Measurements from ENCODE around the gene TSC1. TPM values are rescaled to one million over a fixed set of nuclear protein-coding genes. Genes with fewer than 3 reads are reported as not detected.

The TSC1 gene
- total RNA-seq, 1 experiment from 2014 or later = 25.3 TPM

DNA sequence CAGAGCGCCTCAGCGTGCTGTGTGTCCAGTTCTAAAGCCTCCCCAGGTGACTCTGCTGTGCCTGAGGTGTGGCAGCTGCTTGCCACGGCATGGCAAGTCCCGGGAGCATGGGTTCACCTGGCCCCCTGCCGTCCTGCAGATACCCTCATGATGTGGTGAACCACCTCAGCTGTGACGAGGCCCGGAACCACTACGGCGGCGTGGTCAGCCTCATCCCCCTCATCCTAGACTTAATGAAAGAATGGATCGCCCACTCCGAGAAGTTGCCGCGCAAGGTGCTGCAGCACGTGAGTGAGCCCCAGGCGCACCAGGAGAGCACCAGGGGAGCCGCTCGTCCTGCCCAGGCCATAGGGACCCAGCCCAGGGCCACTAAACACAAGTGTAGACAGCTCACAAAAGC, 56.3 kb downstream of the TSC1 start:
- no peak for DNase-seq (ENCODE audit: low spot score)

DNA sequence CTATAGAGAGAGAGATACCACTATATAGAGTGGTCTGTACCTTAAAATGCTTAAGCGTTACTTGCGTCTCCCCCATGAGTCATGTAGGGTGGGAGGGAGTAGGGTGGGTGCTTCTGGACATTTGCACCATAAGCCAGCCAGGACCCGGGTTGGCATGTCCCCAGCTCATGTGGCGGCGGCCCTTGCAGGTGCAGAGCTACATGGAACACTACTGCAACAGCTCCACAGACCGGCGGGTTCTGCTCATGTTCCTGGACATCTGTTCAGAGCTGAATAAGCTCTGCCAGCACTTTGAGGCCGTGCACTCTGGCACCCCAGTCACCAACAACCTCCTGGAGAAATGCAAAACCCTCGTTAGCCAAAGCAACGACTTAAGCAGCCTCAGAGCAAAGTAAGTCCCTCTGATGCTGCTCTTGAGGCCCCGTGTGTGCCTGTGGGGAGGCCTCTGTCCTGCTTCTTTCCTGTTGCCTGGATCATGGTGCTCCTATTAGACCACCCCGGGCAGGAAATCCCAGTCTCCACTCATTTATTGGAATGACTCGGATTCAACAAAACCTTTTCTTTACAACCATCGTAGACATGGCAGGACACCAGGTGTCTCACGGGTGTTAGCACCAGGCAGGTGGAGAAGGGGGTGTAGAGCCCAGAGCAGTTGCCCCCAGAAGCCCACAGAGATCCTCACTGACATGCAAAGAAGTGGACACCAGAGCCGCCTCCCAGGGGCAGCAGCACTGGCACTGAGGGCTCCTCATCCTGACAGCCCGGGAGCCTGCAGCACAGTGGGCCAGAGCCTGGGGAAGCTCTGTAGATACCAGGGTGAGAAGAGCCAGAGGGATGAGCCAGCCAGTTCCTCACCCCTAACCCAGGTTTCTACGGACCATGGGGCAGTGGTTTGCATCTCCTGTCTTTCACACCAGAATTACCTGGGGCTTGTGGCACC, 57.0 kb downstream of the TSC1 start:
- DNase-seq (ENCODE audit: low spot score) = no peak

DNA sequence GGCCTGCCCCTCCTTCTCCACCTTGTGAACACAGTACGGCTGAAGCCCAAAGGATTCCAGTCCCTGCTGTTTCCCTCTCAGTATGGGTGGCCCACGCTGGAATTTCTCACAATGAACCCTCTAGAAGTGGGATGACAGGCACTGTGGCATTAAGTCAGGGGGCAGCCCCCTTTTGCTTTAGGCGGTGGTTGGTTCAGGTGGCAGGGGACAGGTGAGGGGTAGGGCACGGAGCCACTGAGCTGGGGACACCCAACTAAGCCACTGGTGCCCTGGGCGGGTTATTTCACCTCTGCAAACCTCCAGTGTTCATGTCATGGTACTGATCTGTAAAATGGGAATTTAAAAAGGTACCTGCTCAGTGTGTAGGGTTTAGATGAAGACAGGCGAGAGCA, 58.1 kb downstream of the TSC1 start:
- DNase-seq (ENCODE audit: low spot score) = no peak

DNA sequence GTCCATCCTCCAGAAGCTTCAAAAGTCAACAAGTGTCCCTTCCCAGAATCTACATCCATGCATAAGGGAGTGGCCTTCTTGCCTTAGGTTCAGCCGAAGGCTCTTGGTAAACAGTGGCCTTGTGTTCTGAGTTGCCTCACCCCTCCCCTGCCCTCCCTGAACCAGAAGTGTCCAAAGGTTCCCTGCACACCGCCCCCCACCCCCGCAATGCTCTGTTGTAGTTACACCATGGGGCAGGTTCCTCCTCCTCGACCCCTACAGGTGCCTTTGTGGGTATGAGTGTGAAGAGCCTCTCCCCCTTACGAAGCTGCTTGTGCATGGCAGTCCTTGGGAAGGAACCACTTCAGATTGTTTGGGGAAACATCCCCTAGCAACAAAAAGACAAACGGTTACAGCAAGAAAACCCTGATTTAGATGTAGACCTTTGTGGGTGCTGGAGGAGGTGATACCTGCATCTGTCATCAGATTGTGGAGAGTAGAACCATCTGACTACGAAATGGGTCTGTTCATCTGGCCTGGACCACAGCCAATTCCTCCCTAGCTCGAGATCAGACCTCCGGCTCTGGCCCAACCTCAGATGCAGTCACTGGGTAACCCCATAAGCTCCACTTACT, 58.6 kb downstream of the TSC1 start:
- no peak for DNase-seq (ENCODE audit: low spot score)

DNA sequence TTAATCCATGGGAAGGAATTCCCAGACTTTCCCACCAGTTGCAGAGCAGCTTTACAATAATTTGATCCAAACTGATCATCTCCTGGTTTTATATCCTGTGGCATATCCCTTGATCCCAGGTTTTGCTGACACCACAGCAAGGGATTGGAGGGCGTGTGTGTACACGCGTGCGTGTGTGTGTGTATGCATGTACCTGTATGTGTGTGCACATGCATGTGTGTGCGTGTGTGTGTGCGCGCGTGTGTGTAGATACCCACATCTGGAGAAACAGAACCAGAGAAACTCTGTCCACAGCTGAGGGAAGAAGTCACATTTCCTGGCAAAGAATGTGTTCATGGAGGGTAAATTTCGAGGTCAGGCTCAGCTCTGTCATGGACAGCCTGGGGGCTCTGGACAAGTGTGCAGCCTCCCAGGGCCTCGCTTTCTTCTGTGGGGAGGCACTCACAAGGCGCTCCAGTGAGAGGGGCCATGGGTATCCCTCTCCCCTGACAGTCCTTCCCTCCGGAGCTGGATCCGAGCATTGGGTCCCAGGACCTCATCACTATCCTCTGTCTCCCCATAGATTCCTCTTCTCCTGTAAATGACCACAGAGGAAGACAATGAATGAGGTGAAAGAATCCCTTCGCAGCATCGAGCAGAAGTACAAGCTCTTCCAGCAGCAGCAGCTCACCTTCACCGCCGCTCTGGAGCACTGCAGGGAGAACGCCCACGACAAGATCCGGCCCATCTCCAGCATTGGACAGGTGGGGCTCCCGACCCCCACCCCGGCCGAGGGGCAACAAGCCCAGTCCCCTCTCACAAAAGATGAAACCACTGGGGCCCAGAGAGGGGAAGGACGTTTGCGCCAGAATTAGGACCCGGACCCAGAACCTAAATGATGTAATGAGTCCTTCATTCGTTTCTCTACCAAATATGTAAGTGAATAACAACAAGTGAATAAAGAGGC, 60.8 kb downstream of the TSC1 start:
- no peak for DNase-seq (ENCODE audit: low spot score)

DNA sequence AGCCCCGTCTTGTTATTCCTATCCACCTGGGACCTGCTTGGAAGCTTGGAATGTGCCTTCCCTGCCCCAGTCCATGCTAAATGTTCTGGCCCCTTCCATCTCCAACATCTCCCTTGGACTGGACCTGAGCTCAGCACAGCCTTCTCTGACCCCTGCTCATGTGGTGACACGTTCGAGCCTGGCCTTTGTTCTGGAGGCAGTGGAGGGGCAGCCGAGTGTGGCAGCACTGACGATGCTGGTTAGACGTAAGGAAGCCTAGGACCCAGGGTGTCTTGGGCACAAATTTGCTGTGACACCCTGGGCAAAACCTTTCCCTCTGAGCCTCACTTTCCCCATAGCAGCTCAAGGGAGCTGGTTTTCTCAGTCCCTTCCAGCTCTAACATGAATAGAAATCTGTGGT, 61.8 kb downstream of the TSC1 start:
- no peak for DNase-seq (ENCODE audit: low spot score)

DNA sequence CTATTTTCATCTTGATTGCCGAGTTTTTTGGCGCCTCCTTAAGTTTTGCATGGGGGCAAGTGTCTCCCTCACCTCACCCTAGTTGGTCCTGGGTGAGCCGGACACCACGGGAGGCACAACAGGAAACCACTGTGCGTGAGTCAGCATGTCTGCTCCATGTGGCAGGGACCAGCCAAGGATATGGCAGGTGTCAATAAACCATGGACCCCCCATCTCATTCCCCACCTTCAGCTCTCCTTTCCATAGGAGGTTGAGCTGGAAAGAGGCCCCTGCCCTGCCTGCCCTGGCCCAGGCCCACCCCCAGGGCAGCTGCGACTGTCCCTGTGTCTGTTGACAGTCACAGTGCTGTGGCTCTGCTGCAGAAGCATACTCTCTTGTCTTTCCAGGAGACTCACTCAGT, 62.6 kb downstream of the TSC1 start:
- peak; percentile 13 for DNase-seq (ENCODE audit: low spot score)

DNA sequence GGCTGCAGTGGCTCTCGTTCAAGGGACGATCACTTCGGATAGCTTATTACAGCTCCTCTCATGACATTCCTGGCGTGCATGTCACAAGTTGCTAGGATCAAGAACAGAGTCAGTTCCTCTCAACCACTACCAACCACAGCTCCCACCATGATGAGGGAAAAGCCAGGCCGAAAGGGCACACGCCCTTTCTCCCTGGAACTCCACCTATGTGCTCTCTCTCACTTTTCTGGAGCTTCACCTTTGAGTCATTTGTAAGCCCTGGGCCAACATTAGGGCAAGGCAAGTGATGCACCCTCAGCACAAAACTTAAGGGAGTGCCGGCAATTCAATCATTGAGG, 64.1 kb downstream of the TSC1 start:
- DNase-seq (ENCODE audit: low spot score) = no peak

DNA sequence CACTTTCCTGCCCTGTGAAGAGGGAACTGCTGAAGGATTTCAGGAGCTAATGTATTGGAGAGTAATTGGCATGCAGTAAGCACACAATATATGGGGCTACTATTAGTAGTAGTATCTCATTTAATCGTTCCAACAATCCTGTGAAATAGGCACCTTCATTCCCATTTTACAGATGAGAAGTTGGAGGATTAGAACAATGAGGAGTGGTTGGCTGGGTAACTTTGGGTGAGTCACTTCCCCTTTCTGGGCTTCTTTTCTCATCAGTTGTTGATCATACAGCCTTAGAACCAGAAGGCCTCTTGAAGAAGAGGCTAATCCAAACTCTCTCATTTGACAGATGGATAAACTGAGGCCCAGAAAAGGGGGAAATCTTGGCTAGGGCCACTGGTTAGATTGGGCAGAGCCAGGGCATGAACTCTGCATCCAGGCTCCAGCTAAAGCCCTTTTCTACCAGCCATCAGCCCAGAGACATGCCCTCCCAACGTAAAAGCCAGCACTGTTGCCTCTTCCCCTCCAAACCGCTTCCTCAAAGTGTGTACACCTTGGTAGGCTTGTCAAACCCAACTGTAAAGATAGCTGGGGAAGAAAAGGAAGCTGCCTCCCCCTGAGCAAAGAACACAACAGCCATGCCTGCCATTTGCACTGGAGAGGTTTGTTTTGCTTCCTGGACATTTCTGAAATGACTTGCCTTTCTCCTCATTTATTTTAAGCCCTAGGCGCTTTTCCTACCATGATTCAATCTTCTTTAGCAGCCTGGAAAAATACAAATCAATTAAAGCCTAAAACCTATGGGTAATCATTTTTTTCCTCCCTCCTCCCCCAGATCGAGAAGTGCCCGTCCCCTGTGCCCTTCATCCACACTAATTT, 64.7 kb downstream of the TSC1 start:
- no peak for DNase-seq (ENCODE audit: low spot score)

DNA sequence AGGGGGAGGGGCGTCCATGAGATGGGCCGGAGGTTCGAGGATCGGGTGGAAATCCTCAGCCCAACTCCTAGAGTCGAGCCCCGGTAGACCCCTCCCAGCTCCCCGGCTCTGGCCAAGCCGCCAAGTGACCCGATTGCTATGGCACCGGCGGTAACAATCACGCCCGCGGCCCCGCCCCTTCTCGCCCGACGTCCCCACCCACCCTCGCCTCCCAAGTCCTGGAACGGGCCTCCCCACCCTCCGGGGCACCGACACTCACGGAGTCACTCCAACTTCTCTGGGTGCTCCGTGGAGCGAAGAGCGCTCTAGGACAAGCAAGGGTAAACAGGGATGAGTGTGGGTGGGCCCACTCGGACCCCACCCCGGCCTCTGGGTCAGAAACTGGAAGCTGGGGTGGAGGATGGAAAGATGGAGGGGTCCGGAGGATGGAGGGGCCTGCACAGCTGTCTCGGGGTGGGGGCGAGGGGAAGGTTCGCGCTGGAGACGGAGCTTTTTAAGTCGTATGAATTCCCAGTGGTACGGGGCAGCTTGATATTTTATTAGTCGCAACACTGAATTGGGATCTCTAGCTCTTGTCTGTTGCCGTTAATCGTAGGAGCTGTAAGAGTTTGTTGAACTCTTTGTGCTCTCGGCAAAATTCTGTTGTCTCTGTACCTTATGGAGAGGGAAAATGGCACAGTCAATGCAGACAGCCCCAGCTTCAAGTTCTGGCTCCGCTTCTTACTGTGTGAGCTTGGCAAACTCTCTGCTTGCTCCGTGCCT, 65.5 kb downstream of the TSC1 start, which contains the start of gene SPACA9:
Gene SPACA9 (plus strand): TSS at position 204 of the 762 bp plus-strand sequence. CDS start 5,050 bp downstream, outside the sequence.
- peak; percentile 44 for DNase-seq (ENCODE audit: low spot score)

DNA sequence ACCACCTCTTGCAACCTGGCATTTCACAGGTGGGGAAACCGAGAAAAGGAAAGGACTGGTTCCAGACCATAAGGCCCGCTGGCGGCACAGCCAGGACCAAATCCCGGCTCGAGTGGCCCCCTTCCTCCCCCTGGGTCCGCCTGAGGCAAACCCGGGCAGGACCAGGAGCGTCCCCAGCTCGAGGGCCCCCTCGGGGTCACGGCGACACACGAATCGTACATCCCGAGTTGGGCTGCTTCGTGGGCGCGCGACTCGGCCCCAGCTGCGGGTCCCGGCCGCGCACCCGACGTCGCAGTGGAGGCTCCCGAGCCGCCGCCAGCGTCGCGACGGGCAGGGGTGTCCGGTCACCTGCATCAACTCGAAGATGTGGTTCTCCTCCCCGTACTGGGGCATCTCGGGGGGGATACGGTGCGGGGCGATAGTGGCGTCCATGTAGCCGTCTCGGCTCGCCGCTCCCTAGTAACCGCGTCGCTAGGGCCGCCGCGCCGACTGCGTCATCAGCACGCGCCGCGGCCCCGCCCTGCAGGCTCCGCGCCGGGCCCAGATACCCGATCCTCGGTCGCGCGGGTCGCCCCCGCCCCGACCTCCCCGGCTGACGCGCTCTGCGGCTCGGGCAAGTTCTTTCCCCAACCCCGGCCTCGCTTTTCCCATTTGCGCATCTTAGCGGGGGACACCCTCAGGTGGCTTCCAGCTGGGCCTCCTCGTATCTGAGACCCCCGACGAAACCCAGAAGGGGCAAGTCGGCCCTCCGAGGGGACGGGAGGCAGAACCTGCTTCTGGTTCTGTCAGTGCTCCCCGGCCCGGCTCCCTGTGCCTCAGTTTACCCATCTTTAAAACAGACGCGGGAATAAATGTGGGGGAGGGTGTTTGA, 66.4 kb downstream of the TSC1 start, which contains the start of gene AK8:
Gene AK8 (minus strand): TSS at position 461 of the 871 bp plus-strand sequence. CDS start 29 bp downstream, at position 432.
- DNase-seq (ENCODE audit: low spot score) = peak; percentile 39

DNA sequence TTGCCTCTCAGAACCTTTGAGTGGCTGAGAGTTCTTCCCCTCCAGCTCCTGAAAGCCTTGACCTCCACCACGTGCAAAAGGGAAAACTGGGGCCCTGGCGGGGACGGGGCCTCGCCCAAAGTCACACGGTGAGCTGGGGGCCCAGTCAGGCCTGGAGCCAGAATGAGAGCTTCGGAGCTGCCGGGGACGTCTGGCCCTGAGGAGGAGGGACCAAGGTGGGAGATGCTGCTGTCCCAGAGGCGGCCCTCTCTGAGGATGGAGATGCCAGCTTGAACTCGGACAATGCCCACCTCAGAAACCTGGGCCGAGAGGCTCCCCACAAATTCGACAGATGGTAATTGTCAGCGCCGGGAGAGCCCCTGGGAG, 67.0 kb downstream of the TSC1 start:
- no peak for DNase-seq (ENCODE audit: low spot score)

DNA sequence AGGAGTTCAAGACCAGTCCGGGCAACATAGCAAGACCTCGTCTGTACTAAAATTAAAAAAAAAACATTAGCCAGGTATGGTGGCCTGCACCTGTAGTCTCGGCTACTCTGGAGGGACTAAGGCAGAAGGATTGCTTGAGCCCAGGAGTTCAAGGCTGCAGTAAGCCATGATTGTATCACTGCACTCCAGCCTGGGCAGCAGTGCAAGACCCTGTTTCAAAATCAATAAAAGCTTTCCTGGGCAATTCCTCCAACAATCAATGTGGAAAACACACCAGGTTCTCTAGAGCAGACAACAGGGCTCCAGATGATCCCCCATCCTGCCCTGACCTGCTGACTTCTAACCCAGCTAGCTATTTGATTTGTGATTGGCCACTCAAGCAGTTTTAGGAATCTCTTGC, 67.6 kb downstream of the TSC1 start:
- DNase-seq (ENCODE audit: low spot score) = no peak

DNA sequence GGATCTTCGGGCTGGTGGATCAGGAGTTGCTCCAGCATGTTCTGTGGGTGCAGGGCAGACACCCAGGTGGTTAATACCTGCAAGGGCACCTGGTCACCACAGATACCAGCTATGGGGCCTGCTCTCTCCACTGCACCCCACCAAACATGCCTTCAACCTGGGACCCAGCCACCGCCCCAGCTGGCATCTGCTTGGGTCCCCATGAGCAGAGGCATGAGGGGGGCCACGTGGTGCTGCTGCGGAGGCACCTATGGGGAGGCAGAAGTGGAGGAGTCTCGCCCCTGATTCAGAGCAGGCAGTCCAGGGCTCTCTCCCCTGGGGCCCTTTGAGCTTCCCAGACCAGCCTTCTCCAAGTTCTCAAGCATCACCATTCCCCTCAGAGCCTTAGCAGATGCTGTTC, 69.3 kb downstream of the TSC1 start:
- DNase-seq (ENCODE audit: low spot score) = no peak

DNA sequence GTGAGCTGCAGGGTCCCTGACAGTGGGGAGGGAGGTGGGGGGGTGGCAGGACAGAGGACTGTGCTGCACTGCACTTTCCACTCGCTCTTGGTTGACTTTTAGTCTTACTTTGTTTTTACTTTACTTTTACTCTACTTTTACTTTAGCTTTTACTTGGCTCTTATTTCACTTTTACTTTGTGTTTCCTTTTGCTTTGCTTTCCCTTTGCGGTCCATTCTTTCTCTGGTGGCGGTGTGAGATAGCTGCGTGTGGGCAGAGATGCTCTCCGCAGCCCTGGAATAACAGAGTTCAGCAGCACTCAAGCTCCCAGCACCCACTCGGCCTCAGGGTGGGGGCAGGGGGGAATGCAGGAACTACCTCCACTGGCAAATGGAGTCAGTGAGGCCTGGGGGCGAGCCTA, 71.0 kb downstream of the TSC1 start:
- DNase-seq (ENCODE audit: low spot score) = no peak

DNA sequence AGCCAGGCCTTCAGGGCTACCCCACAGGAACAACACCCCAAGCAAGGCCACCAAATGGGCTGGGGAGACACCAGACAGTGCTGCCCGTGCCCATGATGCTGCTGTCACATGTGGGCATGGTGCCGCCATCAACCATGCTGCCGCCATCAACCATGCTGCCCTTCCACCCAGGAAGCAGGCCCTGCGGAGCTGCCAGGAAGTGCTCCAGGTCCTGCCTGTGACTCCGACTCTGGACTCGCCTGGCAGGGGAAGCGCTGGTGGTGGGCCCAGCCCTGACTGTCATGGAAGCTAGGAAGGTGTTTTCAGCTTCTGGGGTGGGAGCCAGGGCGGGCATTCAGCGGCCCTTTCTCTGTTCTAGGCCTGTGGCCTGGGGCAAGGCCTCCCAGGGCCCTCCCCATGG, 75.2 kb downstream of the TSC1 start:
- no peak for DNase-seq (ENCODE audit: low spot score)

DNA sequence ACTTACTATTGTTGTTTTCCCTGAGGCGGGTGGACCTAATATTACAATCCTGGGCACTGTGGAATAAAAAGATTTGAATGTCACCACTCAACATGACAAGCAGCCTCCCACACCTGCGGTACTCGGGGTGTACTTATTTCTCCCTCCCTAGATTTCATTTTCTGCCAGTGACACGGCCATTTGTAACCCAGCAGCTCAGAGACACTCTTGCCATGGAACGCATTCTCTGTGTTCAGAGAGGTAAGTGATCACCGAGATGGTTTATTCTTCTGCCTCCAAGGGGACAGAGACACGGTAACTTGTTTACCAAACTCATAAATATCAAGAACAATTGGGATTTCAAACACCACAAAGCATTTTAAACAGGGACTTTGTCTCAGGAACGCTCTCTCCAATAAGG, 77.5 kb downstream of the TSC1 start:
- DNase-seq (ENCODE audit: low spot score) = no peak

DNA sequence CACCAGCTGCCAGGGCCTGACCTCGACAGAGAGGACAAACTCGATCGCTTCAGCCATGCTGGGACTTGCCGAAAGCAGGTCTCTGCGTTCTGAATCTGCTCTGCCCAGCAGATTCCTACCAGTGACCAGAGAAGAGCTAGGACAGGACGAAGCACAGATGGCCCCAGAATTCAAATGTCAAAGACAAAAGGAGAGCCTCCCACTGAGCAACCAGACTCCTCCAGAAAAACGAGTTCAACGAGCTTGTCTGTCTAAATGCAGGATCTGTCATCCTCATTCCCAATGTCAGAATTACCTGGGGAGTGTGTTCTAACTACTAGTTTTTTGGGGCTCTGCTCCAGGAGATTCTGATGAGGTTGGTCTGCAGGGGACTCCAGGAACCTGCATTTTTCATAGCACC, 79.7 kb downstream of the TSC1 start:
- no peak for DNase-seq (ENCODE audit: low spot score)

DNA sequence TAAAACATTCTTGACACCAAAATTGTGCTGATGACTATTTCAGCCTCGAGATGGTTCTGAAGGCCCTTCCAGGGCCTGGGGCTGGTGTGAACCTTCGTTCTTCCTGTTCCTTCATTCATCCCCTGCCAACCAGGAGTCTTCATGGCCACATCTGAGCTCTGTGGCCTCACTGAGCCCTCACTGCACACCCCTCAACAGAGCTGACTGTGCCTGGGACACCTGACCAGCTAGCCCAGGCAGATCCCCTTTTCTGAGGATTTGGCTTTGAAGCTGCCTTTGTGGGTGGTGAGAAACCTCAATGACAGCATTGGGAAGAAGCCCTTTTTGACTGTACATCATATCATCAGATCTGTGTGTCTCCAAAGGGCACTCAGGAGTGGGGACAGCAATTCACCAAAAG, 80.1 kb downstream of the TSC1 start:
- DNase-seq (ENCODE audit: low spot score) = no peak

Measured in A172 (cell line).